Measurements from ENCODE around the gene SV2B.
A peak's percentile ranks its signal among the peaks of the same experiment; 100 is the strongest.
"Not testable (repeated sequence)": the region's sequence is repeated elsewhere in the genome, so short reads cannot be mapped to it uniquely, and the experiment has no call there.

Gene SV2B

GRCh38 chr15:91304786-91305185, 204.7 kb downstream of the SV2B start:
- FAIRE-seq (no peak), DNase-seq (ENCODE audit: low spot score) (no peak)

- DNase-seq (ENCODE audit: low spot score) = no peak
- no peak for FAIRE-seq
These were observed 206.1 kb downstream of the SV2B start for GRCh38 chr15:91306144-91306543.

GRCh38 chr15:91307601-91308000, 207.5 kb downstream of the SV2B start:
- no peak for FAIRE-seq
- no peak for DNase-seq (ENCODE audit: low spot score)

- FAIRE-seq (no peak), DNase-seq (ENCODE audit: low spot score) (no peak)
These were observed 208.1 kb downstream of the SV2B start for GRCh38 chr15:91308199-91308598.

GRCh38 chr15:91308855-91309254, 208.8 kb downstream of the SV2B start:
- FAIRE-seq (no peak), DNase-seq (ENCODE audit: low spot score) (no peak)

GRCh38 chr15:91311986-91312385, 211.9 kb downstream of the SV2B start:
- FAIRE-seq = no peak
- no peak for DNase-seq (ENCODE audit: low spot score)

- DNase-seq (ENCODE audit: low spot score) = no peak
- no peak for FAIRE-seq
These were observed 216.1 kb downstream of the SV2B start for GRCh38 chr15:91316126-91316525.

GRCh38 chr15:91318516-91318915, 218.5 kb downstream of the SV2B start:
- DNase-seq (ENCODE audit: low spot score) = no peak
- FAIRE-seq = no peak

GRCh38 chr15:91318931-91319330, 218.9 kb downstream of the SV2B start:
- FAIRE-seq (no peak), DNase-seq (ENCODE audit: low spot score) (no peak)

GRCh38 chr15:91319371-91320059, 219.5 kb downstream of the SV2B start:
- FAIRE-seq (no peak), DNase-seq (ENCODE audit: low spot score) (no peak)

- no peak for DNase-seq (ENCODE audit: low spot score)
- no peak for FAIRE-seq
These were observed 220.0 kb downstream of the SV2B start for GRCh38 chr15:91320101-91320500.

- DNase-seq (ENCODE audit: low spot score) (no peak), FAIRE-seq (no peak)
These were observed 229.9 kb downstream of the SV2B start for GRCh38 chr15:91329914-91330313.

- DNase-seq (ENCODE audit: low spot score) = no peak
- FAIRE-seq = no peak
These were observed 231.5 kb downstream of the SV2B start for GRCh38 chr15:91331581-91331980.

- FAIRE-seq (no peak), DNase-seq (ENCODE audit: low spot score) (no peak)
These were observed 235.6 kb downstream of the SV2B start for GRCh38 chr15:91335702-91336101.

- FAIRE-seq (no peak), DNase-seq (ENCODE audit: low spot score) (no peak)
These were observed 236.6 kb downstream of the SV2B start for GRCh38 chr15:91336687-91337086.

GRCh38 chr15:91338766-91339165, 238.7 kb downstream of the SV2B start:
- peak; percentile 31 for DNase-seq (ENCODE audit: low spot score)
- FAIRE-seq = no peak

- DNase-seq (ENCODE audit: low spot score) = no peak
- FAIRE-seq = no peak
These were observed 242.0 kb downstream of the SV2B start for GRCh38 chr15:91342097-91342496.

- not testable (repeated sequence) for FAIRE-seq; DNase-seq (ENCODE audit: low spot score)
These were observed 244.9 kb downstream of the SV2B start for GRCh38 chr15:91344912-91345311.

GRCh38 chr15:91345736-91346135, 245.7 kb downstream of the SV2B start:
- no peak for FAIRE-seq

GRCh38 chr15:91346259-91346658, 246.2 kb downstream of the SV2B start:
- no peak for DNase-seq (ENCODE audit: low spot score)
- peak; percentile 20 for FAIRE-seq

More at GRCh38 chr15:91345736-91346135, 245.7 kb downstream of the SV2B start:
- DNase-seq (ENCODE audit: low spot score) = no peak

GRCh38 chr15:91348752-91349500, 248.9 kb downstream of the SV2B start:
- FAIRE-seq (no peak), DNase-seq (ENCODE audit: low spot score) (no peak)

All from urothelium cell line (cell line).